ENCODE results near the gene TUBA1C. TPM values are rescaled to one million over a fixed set of nuclear protein-coding genes. Genes with fewer than 3 reads are reported as not detected.

TUBA1C gene
- total and polyA plus RNA-seq, 2 donors from 2014 or later: 149 to 204 TPM

- intact Hi-C loops (cut with DNase I): no loop called here
- H3K9ac ChIP-seq (ENCODE audit: low read length in 3 of 3): no peak overlapping the region
- no peak for DNase-seq
- FAIRE-seq: no peak
- no peak overlapping the region for H3K4me3 ChIP-seq (ENCODE audit: low read length in 3 of 3)
- H3K27me3 ChIP-seq (ENCODE audit: control insufficient read depth, insufficient read depth, low read length): no peaks in the 10 kb centered on the region
- no peak for TF ChIP-seq CTCF (IDR thresholded peaks at IDR 0.05; ENCODE audit: borderline replicate concordance, extremely low read depth, insufficient read depth)
- H3K4me1 ChIP-seq (ENCODE audit: control insufficient read depth in 2 of 3, insufficient read depth in 2 of 3, low read depth in 1 of 3, low read length in 3 of 3): peaks cover 0 to 10% (median 0%) of the 10 kb centered on the region in 3 donors
- H3K9me3 ChIP-seq (ENCODE audit: control insufficient read depth in 2 of 3, insufficient read depth in 1 of 3, low read length in 3 of 3): no peaks in the 10 kb centered on the region
- H3K36me3 ChIP-seq (ENCODE audit: control insufficient read depth in 2 of 3, insufficient read depth in 3 of 3, low read length in 3 of 3): peaks cover 3 to 30% (median 10%) of the 10 kb centered on the region in 3 donors
- no peak overlapping the region for H3K27ac ChIP-seq (ENCODE audit: low read depth in 2 of 2, low read length in 2 of 2)
Observed at GRCh38 chr12:49274396-49275069, 9.7 kb downstream of the TUBA1C start.

GRCh38 chr12:49276304-49277290 is 11.7 kb downstream of the TUBA1C start:
- no peak overlapping the region for H3K4me3 ChIP-seq (ENCODE audit: low read length in 3 of 3)
- FAIRE-seq (no peak), DNase-seq (no peak)
- no peak overlapping the region for H3K27ac ChIP-seq (ENCODE audit: low read depth in 2 of 2, low read length in 2 of 2)
- peaks cover 0 to 5% (median 0%) of the 10 kb centered on the region in 3 donors for H3K4me1 ChIP-seq (ENCODE audit: control insufficient read depth in 2 of 3, insufficient read depth in 2 of 3, low read depth in 1 of 3, low read length in 3 of 3)
- no peak for TF ChIP-seq CTCF (IDR thresholded peaks at IDR 0.05; ENCODE audit: borderline replicate concordance, extremely low read depth, insufficient read depth)
- no peaks in the 10 kb centered on the region for H3K27me3 ChIP-seq (ENCODE audit: control insufficient read depth, insufficient read depth, low read length)
- peaks cover 0 to 13% (median 0%) of the 10 kb centered on the region in 3 donors for H3K36me3 ChIP-seq (ENCODE audit: control insufficient read depth in 2 of 3, insufficient read depth in 3 of 3, low read length in 3 of 3)
- H3K9me3 ChIP-seq (ENCODE audit: control insufficient read depth in 2 of 3, insufficient read depth in 1 of 3, low read length in 3 of 3): no peaks in the 10 kb centered on the region
- H3K9ac ChIP-seq (ENCODE audit: low read length in 3 of 3): no peak overlapping the region
- intact Hi-C loops (cut with DNase I): no loop called here

GRCh38 chr12:49277466-49277865 is 12.6 kb downstream of the TUBA1C start:
- no peak overlapping the region for H3K4me3 ChIP-seq (ENCODE audit: low read length in 3 of 3)
- no peaks in the 10 kb centered on the region for H3K27me3 ChIP-seq (ENCODE audit: control insufficient read depth, insufficient read depth, low read length)
- FAIRE-seq (no peak), DNase-seq (no peak)
- H3K4me1 ChIP-seq (ENCODE audit: control insufficient read depth in 2 of 3, insufficient read depth in 2 of 3, low read depth in 1 of 3, low read length in 3 of 3): peaks cover 0 to 5% (median 0%) of the 10 kb centered on the region in 3 donors
- H3K27ac ChIP-seq (ENCODE audit: low read depth in 2 of 2, low read length in 2 of 2): no peak overlapping the region
- H3K9ac ChIP-seq (ENCODE audit: low read length in 3 of 3): no peak overlapping the region
- peaks cover 0 to 8% (median 0%) of the 10 kb centered on the region in 3 donors for H3K36me3 ChIP-seq (ENCODE audit: control insufficient read depth in 2 of 3, insufficient read depth in 3 of 3, low read length in 3 of 3)
- TF ChIP-seq CTCF (IDR thresholded peaks at IDR 0.05; ENCODE audit: borderline replicate concordance, extremely low read depth, insufficient read depth): no peak
- intact Hi-C loops (cut with DNase I): no loop called here
- no peaks in the 10 kb centered on the region for H3K9me3 ChIP-seq (ENCODE audit: control insufficient read depth in 2 of 3, insufficient read depth in 1 of 3, low read length in 3 of 3)

Data from kidney (tissue), 14 donors.